ACHN (cell line): ENCODE data around the gene PDCD4.
"Not testable (repeated sequence)": the region's sequence is repeated elsewhere in the genome, so short reads cannot be mapped to it uniquely, and the experiment has no call there.

ENCODE experiments used
- DNase-seq: peaks from one replicate; pipeline ENCODE4 v3.0.0-alpha.2; 2015
- in situ Hi-C: cut with HindIII; loops from 2 replicates; pipeline ENCODE4 v1.10.0; 2017; ENCODE audit warnings: low sequenced_read_pairs, low pct_ligation_motif_present, low pct_unique_long_range_greater_than_20kb

PDCD4 gene

DNA sequence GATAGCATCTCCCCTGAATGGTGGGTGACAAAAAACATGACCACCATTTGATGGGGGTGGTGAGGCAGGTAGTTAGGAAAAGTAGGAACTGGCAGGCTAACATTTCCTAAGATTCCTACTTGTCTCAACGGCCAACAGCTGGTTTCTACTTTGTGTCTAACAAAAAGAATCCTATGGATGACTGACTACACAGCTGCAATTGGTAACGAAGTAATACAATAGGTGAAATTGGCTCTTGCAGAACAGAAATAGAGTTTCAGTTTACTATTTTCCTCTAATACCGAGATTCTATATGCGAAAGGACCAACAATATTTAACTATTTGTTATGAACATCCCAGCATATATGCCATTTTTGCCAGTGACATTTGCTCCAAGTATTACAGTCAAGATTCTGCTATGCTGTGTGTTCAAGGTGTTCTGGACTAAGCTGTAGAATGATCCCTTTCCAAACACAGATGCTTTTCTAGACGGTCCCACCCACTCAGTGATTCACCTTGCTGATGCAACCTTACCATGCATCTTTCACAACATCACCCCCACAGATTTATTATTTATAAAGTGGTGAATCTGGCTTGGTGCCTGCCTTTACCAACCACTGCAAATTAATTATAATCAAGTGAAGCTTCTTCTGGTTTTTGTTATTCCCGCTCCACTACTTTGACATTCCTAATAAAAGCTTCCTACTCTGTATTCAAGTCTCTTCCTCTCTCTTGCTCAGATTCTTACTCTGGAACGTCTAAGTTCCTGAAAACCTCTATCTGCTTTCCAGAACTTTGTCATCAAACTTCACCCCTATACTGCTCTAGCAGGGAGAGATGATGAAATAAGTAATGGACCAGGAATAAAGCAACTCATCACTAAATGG lies 30.5 kb downstream of the PDCD4 start:
- in situ Hi-C loops, result no loop called here
- peak; percentile 19 for DNase-seq

DNA sequence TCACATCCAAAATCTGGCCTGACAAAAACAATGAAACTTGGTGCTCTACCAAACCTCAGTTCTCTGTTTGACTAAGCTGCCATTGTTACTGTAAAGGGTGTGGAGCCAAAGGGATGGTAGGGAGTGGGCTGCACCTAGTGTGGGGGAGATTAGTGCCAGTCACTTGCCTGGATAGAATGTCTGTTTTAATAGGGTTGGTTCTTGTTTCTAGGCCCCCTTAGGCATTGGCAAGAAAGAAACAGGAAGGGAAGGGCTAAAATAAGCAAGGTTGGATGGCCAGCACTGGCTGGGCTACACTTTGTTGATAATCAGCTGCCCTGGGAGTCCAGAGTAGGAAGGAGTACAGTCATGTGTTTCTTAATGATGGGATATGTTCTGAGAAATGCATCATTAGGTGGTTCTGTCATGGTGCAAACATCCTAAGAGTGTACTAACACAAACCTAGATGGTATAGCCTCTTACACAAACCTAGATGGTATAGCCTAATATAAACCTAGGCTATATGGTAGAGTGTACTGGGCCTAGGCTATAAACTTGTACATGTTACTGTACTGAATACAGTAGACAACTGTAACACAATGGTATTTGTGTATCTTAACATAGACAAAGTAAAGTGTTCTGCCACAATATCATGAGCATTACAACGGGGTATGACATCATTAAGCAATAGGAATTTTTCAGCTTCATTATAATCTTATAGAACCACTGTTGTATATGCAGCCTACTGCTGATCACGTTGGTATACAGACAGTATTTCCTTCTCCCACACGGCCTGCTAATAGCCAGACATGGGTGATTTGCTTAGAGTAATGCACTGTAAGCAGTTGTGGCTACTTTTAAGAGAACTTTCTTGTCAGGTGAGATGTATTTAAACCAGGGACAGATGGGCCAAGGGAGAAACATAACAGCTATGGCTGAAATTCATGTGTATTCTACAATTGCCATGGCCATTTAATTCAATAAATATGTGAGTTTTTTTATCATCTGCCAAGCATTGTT lies 31.9 kb downstream of the PDCD4 start:
- DNase-seq, result no peak
- in situ Hi-C loops, result no loop called here

DNA sequence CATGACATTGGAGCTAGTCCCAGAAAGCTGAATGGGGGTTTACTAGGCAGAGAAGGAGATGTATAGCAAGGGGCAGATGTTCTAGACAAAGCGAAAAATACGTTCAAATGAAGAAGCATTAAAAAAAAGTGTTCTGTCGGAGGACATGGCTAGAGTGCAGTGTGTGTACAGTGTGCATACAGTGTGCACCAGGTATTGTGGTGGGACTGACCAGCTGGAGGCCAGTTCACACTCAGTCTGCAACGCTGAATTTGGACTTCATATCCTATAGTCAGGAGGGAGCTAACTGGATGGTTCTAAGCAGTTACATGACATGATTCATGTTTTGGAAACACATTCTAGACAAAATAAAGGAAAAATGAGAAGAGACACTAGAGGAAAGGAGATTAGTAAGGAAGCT lies 38.4 kb downstream of the PDCD4 start:
- DNase-seq, result no peak
- in situ Hi-C loops, result no loop called here

GRCh38 chr10:110912374-110912773 lies 40.6 kb downstream of the PDCD4 start:
- in situ Hi-C loops, result no loop called here
- no peak for DNase-seq

- in situ Hi-C loops, result no loop called here
- no peak for DNase-seq
Measured at GRCh38 chr10:110914431-110914830, 42.7 kb downstream of the PDCD4 start.

GRCh38 chr10:110915035-110915434 lies 43.3 kb downstream of the PDCD4 start:
- peak; percentile 70 for DNase-seq
- in situ Hi-C loops, result no loop called here

- DNase-seq, in situ Hi-C loops: not testable (repeated sequence)
Measured at GRCh38 chr10:110915600-110915999, 43.9 kb downstream of the PDCD4 start.

- in situ Hi-C loops, result no loop called here
- DNase-seq, result peak; percentile 80
Measured at GRCh38 chr10:110916554-110917346, 45.0 kb downstream of the PDCD4 start.

GRCh38 chr10:110918269-110918642 lies 46.5 kb downstream of the PDCD4 start:
- in situ Hi-C loops, result no loop called here
- DNase-seq, result peak; percentile 98

GRCh38 chr10:110918643-110919348 lies 47.1 kb downstream of the PDCD4 start, which contains the start of gene BBIP1:
Gene BBIP1 (minus strand): TSS chr10:110919180. CDS start chr10:110918157, 1,023 bp downstream.
- peak; percentile 100 for DNase-seq
- in situ Hi-C loops, result no loop called here

DNA sequence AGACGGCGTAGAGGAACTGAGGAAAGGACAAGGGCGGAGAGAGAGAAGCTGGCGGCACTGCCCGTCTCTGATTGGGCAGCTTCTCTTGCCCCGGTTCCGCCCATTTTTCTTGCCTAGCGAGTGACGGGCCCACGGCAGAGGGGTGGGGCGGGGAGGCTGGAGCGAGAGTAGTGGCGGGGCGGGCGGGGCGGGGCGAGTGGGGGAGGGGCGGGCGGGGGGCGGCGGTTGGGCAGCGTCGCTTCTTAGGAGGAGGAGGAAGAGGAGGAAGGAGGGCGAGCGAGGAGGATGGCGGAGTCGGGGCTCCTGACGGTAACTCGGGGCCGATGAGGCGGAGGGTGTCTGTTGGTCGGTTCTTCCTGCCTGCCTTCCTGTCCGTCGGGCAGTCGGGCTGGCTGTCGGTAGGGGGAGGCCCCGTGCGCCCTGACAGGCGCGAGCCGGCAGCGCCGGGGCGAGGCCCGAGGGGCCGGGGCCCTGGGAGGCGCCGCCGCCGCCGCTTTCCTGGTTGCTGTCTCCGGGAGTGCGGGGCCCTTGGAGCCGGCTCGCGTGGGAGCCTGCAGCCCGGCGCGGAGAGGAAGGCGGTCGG lies 47.7 kb downstream of the PDCD4 start, which contains the start of gene SHOC2:
TSS of gene SHOC2 (plus strand) at position 256 of the 583 bp plus-strand sequence. CDS start 44,755 bp downstream, outside the sequence.
- DNase-seq, result peak; percentile 75
- in situ Hi-C loops, result no loop called here

GRCh38 chr10:110919971-110920881 lies 48.5 kb downstream of the PDCD4 start:
- in situ Hi-C loops, result no loop called here
- DNase-seq, result peak; percentile 57

DNA sequence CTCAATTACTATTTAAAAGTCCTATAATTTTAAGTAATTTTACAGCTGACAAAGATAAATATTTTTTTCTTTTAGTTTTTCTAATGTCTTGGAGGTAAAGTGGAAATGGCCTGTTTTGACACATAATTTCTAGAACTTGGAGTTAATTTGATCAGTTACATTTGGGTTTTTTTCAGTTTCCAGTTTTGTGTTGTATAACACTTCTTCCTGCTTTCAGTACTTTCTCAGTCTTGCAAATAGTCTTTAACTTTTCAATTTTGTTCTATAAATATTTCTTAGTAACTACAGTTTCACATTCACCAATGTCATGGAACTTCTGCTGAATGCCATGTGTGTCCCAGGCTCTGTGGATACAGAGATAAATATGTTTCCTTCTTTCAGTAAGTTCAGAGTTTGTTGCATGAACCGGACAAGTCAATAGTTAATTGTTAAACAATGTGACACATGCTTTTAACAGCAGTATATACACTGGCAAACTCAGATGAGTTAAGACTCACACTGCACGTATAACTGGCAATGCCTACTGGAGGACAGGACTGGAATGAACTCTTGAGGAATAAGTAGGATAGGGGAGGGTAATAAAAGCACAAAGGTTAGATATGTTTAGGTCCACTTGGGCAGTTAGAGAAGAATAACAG lies 52.2 kb downstream of the PDCD4 start:
- in situ Hi-C loops, result no loop called here
- peak; percentile 83 for DNase-seq

GRCh38 chr10:110927461-110927860 lies 55.7 kb downstream of the PDCD4 start:
- in situ Hi-C loops, result no loop called here
- DNase-seq, result no peak

- no peak for DNase-seq
- in situ Hi-C loops, result no loop called here
Measured at GRCh38 chr10:110931769-110932381, 60.1 kb downstream of the PDCD4 start.
